K562 (cell line): Measurements from ENCODE around the gene HYAL1. TPM values are rescaled to one million over a fixed set of nuclear protein-coding genes. Genes with fewer than 3 reads are reported as not detected.

Experiments
- CAMTA2 ChIP-seq: fragments of 250-450 bp; sonication (Bioruptor Pico); conservative IDR thresholded peaks from 2 replicates; pipeline ENCODE4 v1.5.1; 2022
- CBX2 ChIP-seq: fragments of 200-600 bp; sonication (generic); IDR thresholded peaks from one replicate; pipeline ENCODE4 v1.6.1; 2012; ENCODE audit warnings: mild to moderate bottlenecking, low read length, inconsistent platforms; ENCODE audit not compliant: insufficient read depth, poor library complexity, severe bottlenecking
- CLOCK ChIP-seq: fragments of 250-450 bp; sonication (Bioruptor Pico); IDR thresholded peaks from 2 replicates; pipeline ENCODE4 v1.4.0; 2020; ENCODE audit warnings: mild to moderate bottlenecking, moderate library complexity, borderline replicate concordance
- DNMT1 ChIP-seq: fragments of 450-650 bp; IDR thresholded peaks from 2 replicates; pipeline ENCODE4 v1.6.1; 2016; ENCODE audit warnings: antibody characterized with exemption, mild to moderate bottlenecking
- GATAD2B ChIP-seq: fragments of 450-650 bp; IDR thresholded peaks from 2 replicates; pipeline ENCODE4 v1.6.1; 2017; ENCODE audit warnings: mild to moderate bottlenecking, borderline replicate concordance
- HDAC3 ChIP-seq: fragments of 450-650 bp; IDR thresholded peaks from 2 replicates; pipeline ENCODE4 v1.6.1; 2018; ENCODE audit warnings: borderline replicate concordance, mild to moderate bottlenecking, moderate library complexity; ENCODE audit not compliant: partially characterized antibody
- MED1 ChIP-seq: sonication (generic); formaldehyde crosslinking; IDR thresholded peaks from 2 replicates; pipeline ENCODE4 v1.8.1; 2023; ENCODE audit warnings: missing genetic modification reagents, borderline replicate concordance
- PHTF2 ChIP-seq: fragments of 250-450 bp; sonication (Bioruptor Pico); IDR thresholded peaks from 2 replicates; pipeline ENCODE4 v1.5.0; 2021; ENCODE audit warnings: mild to moderate bottlenecking
- RBBP5 ChIP-seq: fragments of 200-600 bp; sonication (generic); IDR thresholded peaks from 2 replicates; pipeline ENCODE4 v1.6.1; 2012; ENCODE audit warnings: borderline replicate concordance, mild to moderate bottlenecking, low read length, control low read depth, inconsistent platforms; ENCODE audit not compliant: insufficient read depth, poor library complexity, severe bottlenecking
- SNAPC5 ChIP-seq: fragments of 250-450 bp; sonication (Bioruptor Pico); IDR thresholded peaks from 2 replicates; pipeline ENCODE4 v1.8.0; 2021; ENCODE audit warnings: moderate library complexity, mild to moderate bottlenecking, inconsistent platforms
- SREBF1 ChIP-seq: fragments of 150-350 bp; IDR thresholded peaks from 2 replicates; pipeline ENCODE4 v1.6.1; 2014; ENCODE audit warnings: antibody characterized with exemption, low read depth, low read length, borderline replicate concordance
- TCF7 ChIP-seq: sonication (generic); IDR thresholded peaks from 2 replicates; pipeline ENCODE4 v1.6.1; 2016; ENCODE audit warnings: antibody characterized with exemption, borderline replicate concordance
- UBTF ChIP-seq, 2 experiments: IDR thresholded peaks; 2 replicates each; pipeline ENCODE4 v1.6.1; 2012; ENCODE audit warnings: improper control_type of control experiment in 2 of 2, low read depth in 2 of 2, low read length in 2 of 2, borderline replicate concordance in 1 of 2
- ZC3H11A ChIP-seq: IDR thresholded peaks from 2 replicates; pipeline ENCODE4 v1.6.1; 2012; ENCODE audit warnings: low read depth, low read length, improper control_type of control experiment
- ZNF175 ChIP-seq: fragments of 200-800 bp; sonication (Bioruptor generic); IDR thresholded peaks from 2 replicates; pipeline ENCODE4 v1.6.1; 2016; ENCODE audit warnings: low read depth, mild to moderate bottlenecking, missing genetic modification characterization, missing compliant biosample characterization
- ZNF23 ChIP-seq: fragments of 250-450 bp; sonication (Bioruptor Pico); IDR thresholded peaks from 2 replicates; pipeline ENCODE4 v1.4.0; 2020; ENCODE audit warnings: mild to moderate bottlenecking
- ZNF518B ChIP-seq: fragments of 250-450 bp; sonication (Bioruptor Pico); IDR thresholded peaks from 2 replicates; pipeline ENCODE4 v1.5.0; 2021; ENCODE audit warnings: mild to moderate bottlenecking, moderate library complexity
- ZNF57 ChIP-seq: fragments of 450-650 bp; formaldehyde crosslinking; IDR thresholded peaks from 2 replicates; pipeline ENCODE4 v1.4.0; 2020; ENCODE audit warnings: mild to moderate bottlenecking, moderate library complexity
- polyA plus RNA-seq, 8 experiments: library from polyadenylated mRNA; depleted of rRNA in 4 of 8; stranded (reverse) in 5 of 8; unstranded in 3 of 8; fragments of >200 nt; fragmentation: Nextera tagmentation in 2 of 8; fragmentation: Illumina TruSeq in 1 of 8; extraction: Ambion mirVana in 2 of 8; extraction: Trizol in 1 of 8; gene quantifications; 2 replicates each; pipeline versions ENCODE4 v1.2.1 to v1.2.3, GENCODE V29; 2011 to 2014; ENCODE audit warnings: inconsistent platforms in 1 of 8, missing spikeins in 1 of 8
- total RNA-seq, 7 experiments: library from RNA; depleted of rRNA in 6 of 7; stranded (reverse); fragments of >200 nt in 6 of 7; fragmentation: Illumina TruSeq in 2 of 7; extraction: Trizol in 2 of 7; gene quantifications; 2 replicates each; pipeline versions ENCODE4 v1.2.1 to v1.2.3, GENCODE V29; 2011 to 2021; ENCODE audit warnings: low replicate concordance in 1 of 7

The HYAL1 gene
- total and polyA plus RNA-seq, 9 of the 15 experiments (the other 6 are each of a cell fraction or from before 2014, with no cell fraction given), result 1.4 to 8.5 (median 4.7) TPM

GRCh38 chr3:50292159-50293078, 11.0 kb downstream of the HYAL1 start, which contains the start of gene IFRD2 (continued):
- TF ChIP-seq HDAC3 (no peak), CAMTA2 (CRISPR knock-in tag) (no peak), TCF7 (no peak), DNMT1 (no peak), ZNF57 (no peak), PHTF2 (CRISPR knock-in tag) (no peak), SREBF1 (no peak; the same call in 1 of the 2 replicates), CLOCK (no peak), SNAPC5 (CRISPR knock-in tag) (no peak), RBBP5 (peak; percentile 73), ZNF175 (CRISPR knock-in tag) (peak; percentile 94), ZNF23 (CRISPR knock-in tag) (no peak), UBTF (IDR thresholded peaks at IDR 0.05; ENCODE audit: borderline replicate concordance in 1 of 2, low read depth in 2 of 2, low read length in 2 of 2) (no peak), ZNF518B (no peak), ZC3H11A (0 out of 2 replicates have a peak, but pooled peaks have one; percentile 39), CBX2 (no peak), MED1 (CRISPR knock-in tag) (no peak), GATAD2B (no peak)
